ENCODE data around the gene HDAC4.

HDAC4 gene

GRCh38 chr2:239355139-239355538 is 45.7 kb downstream of the HDAC4 start:
- no peak overlapping the region for H3K27ac ChIP-seq
- no peak overlapping the region for H3K4me3 ChIP-seq (ENCODE audit: low read depth in 1 of 2, low read length in 1 of 2)
- peaks cover 0 to 4% of the 10 kb centered on the region in 2 experiments for H3K4me1 ChIP-seq (ENCODE audit: control insufficient read depth in 1 of 2, insufficient read depth in 1 of 2, low read depth in 1 of 2, low read length in 1 of 2)
- no peak for TF ChIP-seq CTCF (IDR thresholded peaks at IDR 0.05)
- peaks cover 22% of the 10 kb centered on the region for H3K36me3 ChIP-seq
- H3K9me3 ChIP-seq = no peaks in the 10 kb centered on the region
- no peaks in the 10 kb centered on the region for H3K27me3 ChIP-seq

GRCh38 chr2:239354791-239355136 is 46.1 kb downstream of the HDAC4 start:
- Histone ChIP-seq H3K27ac (no peak overlapping the region), H3K4me3 (ENCODE audit: low read depth in 1 of 2, low read length in 1 of 2) (no peak overlapping the region), H3K4me1 (ENCODE audit: control insufficient read depth in 1 of 2, insufficient read depth in 1 of 2, low read depth in 1 of 2, low read length in 1 of 2) (peaks cover 0 to 4% of the 10 kb centered on the region in 2 experiments), H3K36me3 (peaks cover 24% of the 10 kb centered on the region), H3K9me3 (no peaks in the 10 kb centered on the region), H3K27me3 (no peaks in the 10 kb centered on the region)
- TF ChIP-seq CTCF (IDR thresholded peaks at IDR 0.05) = no peak

GRCh38 chr2:239354132-239354790 is 46.6 kb downstream of the HDAC4 start:
- H3K36me3 ChIP-seq = peaks cover 29% of the 10 kb centered on the region
- no peaks in the 10 kb centered on the region for H3K9me3 ChIP-seq
- H3K27ac ChIP-seq = no peak overlapping the region
- no peaks in the 10 kb centered on the region for H3K27me3 ChIP-seq
- TF ChIP-seq CTCF (IDR thresholded peaks at IDR 0.05) = no peak
- H3K4me3 ChIP-seq (ENCODE audit: low read depth in 1 of 2, low read length in 1 of 2) = no peak overlapping the region
- peaks cover 0 to 4% of the 10 kb centered on the region in 2 experiments for H3K4me1 ChIP-seq (ENCODE audit: control insufficient read depth in 1 of 2, insufficient read depth in 1 of 2, low read depth in 1 of 2, low read length in 1 of 2)

GRCh38 chr2:239353692-239354091 is 47.1 kb downstream of the HDAC4 start:
- Histone ChIP-seq H3K4me3 (ENCODE audit: low read depth in 1 of 2, low read length in 1 of 2) (no peak overlapping the region), H3K9me3 (no peaks in the 10 kb centered on the region), H3K27ac (no peak overlapping the region), H3K36me3 (peaks cover 34% of the 10 kb centered on the region), H3K4me1 (ENCODE audit: control insufficient read depth in 1 of 2, insufficient read depth in 1 of 2, low read depth in 1 of 2, low read length in 1 of 2) (peaks cover 0 to 4% of the 10 kb centered on the region in 2 experiments), H3K27me3 (no peaks in the 10 kb centered on the region)
- TF ChIP-seq CTCF (IDR thresholded peaks at IDR 0.05) = no peak

- Histone ChIP-seq H3K27ac (no peak overlapping the region), H3K36me3 (peaks cover 46% of the 10 kb centered on the region), H3K9me3 (no peaks in the 10 kb centered on the region), H3K4me1 (ENCODE audit: control insufficient read depth in 1 of 2, insufficient read depth in 1 of 2, low read depth in 1 of 2, low read length in 1 of 2) (peaks cover 0 to 4% of the 10 kb centered on the region in 2 experiments), H3K4me3 (ENCODE audit: low read depth in 1 of 2, low read length in 1 of 2) (no peak overlapping the region), H3K27me3 (no peaks in the 10 kb centered on the region)
- no peak for TF ChIP-seq CTCF (IDR thresholded peaks at IDR 0.05)
These were observed 49.1 kb downstream of the HDAC4 start for GRCh38 chr2:239351687-239352086.
